ENCODE data around the gene PIP4K2A.
A peak's percentile ranks its signal among the peaks of the same experiment; 100 is the strongest.

Gene PIP4K2A

GRCh38 chr10:22618078-22618785, 96.1 kb downstream of the PIP4K2A start:
- no peaks in the 10 kb centered on the region for H3K9me3 ChIP-seq (ENCODE audit: control insufficient read depth in 1 of 2, low read length in 2 of 2)
- H3K4me3 ChIP-seq (ENCODE audit: low read depth in 1 of 2, low read length in 2 of 2), result no peak overlapping the region
- H3K9ac ChIP-seq (ENCODE audit: low read depth in 1 of 2, low read length in 2 of 2), result no peak overlapping the region
- no peaks in the 10 kb centered on the region for H3K36me3 ChIP-seq (ENCODE audit: control insufficient read depth in 1 of 2, insufficient read depth in 2 of 2, low read length in 2 of 2)
- no peak overlapping the region for H3K27ac ChIP-seq (ENCODE audit: low read depth, low read length)
- H3K27me3 ChIP-seq (ENCODE audit: control insufficient read depth in 1 of 2, insufficient read depth in 2 of 2, low read length in 2 of 2), result no peaks in the 10 kb centered on the region
- peaks cover 13 to 34% of the 10 kb centered on the region in 2 donors for H3K4me1 ChIP-seq (ENCODE audit: control insufficient read depth in 1 of 2, insufficient read depth in 2 of 2, low read length in 2 of 2)

DNA sequence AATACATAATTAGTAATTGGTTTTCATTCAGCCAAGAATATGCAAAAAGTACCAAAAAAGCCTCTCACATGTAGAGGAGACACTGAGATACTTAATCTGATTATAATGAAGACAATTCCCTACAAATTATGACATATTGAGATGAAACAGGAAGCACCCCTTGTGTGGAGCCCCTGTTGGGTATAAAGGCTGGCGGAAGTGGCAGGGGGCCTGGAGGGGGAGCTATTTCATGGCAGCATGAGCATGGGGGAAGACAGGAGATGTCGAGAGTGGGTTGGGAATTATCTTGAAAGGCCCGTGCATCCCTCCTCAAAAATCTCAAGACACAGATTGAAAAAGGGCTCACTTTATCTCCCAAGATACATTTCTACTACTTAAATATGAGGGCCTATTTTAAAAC, 96.9 kb downstream of the PIP4K2A start:
- H3K27ac ChIP-seq (ENCODE audit: low read depth, low read length), result no peak overlapping the region

GRCh38 chr10:22617051-22617450, 97.3 kb downstream of the PIP4K2A start:
- Histone ChIP-seq H3K36me3 (ENCODE audit: control insufficient read depth in 1 of 2, insufficient read depth in 2 of 2, low read length in 2 of 2) (no peaks in the 10 kb centered on the region), H3K9ac (ENCODE audit: low read depth in 1 of 2, low read length in 2 of 2) (no peak overlapping the region), H3K27ac (ENCODE audit: low read depth, low read length) (no peak overlapping the region), H3K4me3 (ENCODE audit: low read depth in 1 of 2, low read length in 2 of 2) (no peak overlapping the region), H3K4me1 (ENCODE audit: control insufficient read depth in 1 of 2, insufficient read depth in 2 of 2, low read length in 2 of 2) (peaks cover 14 to 38% of the 10 kb centered on the region in 2 donors), H3K9me3 (ENCODE audit: control insufficient read depth in 1 of 2, low read length in 2 of 2) (no peaks in the 10 kb centered on the region), H3K27me3 (ENCODE audit: control insufficient read depth in 1 of 2, insufficient read depth in 2 of 2, low read length in 2 of 2) (no peaks in the 10 kb centered on the region)

More for the DNA sequence above, 96.9 kb downstream of the PIP4K2A start:
- Histone ChIP-seq H3K4me3 (ENCODE audit: low read depth in 1 of 2, low read length in 2 of 2) (no peak overlapping the region), H3K4me1 (ENCODE audit: control insufficient read depth in 1 of 2, insufficient read depth in 2 of 2, low read length in 2 of 2) (peaks cover 13 to 38% of the 10 kb centered on the region in 2 donors), H3K9me3 (ENCODE audit: control insufficient read depth in 1 of 2, low read length in 2 of 2) (no peaks in the 10 kb centered on the region), H3K27me3 (ENCODE audit: control insufficient read depth in 1 of 2, insufficient read depth in 2 of 2, low read length in 2 of 2) (no peaks in the 10 kb centered on the region), H3K36me3 (ENCODE audit: control insufficient read depth in 1 of 2, insufficient read depth in 2 of 2, low read length in 2 of 2) (no peaks in the 10 kb centered on the region), H3K9ac (ENCODE audit: low read depth in 1 of 2, low read length in 2 of 2) (no peak overlapping the region)

DNA sequence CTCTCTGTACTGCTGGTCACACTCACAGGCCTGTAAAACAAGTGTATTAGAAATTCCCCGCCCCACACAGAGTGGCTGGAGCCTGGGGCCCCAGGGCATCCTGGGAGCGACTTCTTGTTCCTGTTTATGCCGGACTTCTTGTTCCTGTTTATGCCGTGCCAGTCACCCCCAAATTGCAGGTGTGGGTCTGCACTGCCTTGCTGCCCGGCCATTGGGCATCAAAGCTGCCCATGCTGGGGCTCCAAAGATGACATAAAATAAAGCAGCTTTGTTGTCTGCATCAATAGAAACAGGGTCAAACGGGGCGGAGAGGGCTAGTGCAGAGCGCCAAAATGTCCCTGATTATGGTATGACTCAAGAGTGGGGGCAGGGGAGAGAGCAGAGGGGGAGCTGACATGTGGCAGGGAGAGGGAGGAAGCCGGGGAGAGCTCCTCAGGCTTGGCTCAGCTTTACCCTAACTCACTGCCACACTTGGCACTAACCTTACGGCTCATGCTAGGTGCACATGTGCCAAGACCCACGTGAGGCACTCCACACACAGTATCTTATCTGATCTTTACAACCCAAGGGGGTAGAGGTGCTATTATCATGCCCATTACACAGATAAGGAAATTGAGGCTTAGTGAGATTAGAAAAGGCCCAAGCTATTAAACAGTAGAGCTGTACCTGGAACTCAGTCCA, 98.4 kb downstream of the PIP4K2A start:
- H3K27me3 ChIP-seq (ENCODE audit: control insufficient read depth in 1 of 2, insufficient read depth in 2 of 2, low read length in 2 of 2), result no peaks in the 10 kb centered on the region
- H3K9ac ChIP-seq (ENCODE audit: low read depth in 1 of 2, low read length in 2 of 2), result peak overlapping the region; percentile 45 to 49
- peaks cover 16 to 38% of the 10 kb centered on the region in 2 donors for H3K4me1 ChIP-seq (ENCODE audit: control insufficient read depth in 1 of 2, insufficient read depth in 2 of 2, low read length in 2 of 2)
- peak overlapping the region; percentile 72 for H3K4me3 ChIP-seq (ENCODE audit: low read depth in 1 of 2, low read length in 2 of 2)
- H3K27ac ChIP-seq (ENCODE audit: low read depth, low read length), result no peak overlapping the region
- no peaks in the 10 kb centered on the region for H3K36me3 ChIP-seq (ENCODE audit: control insufficient read depth in 1 of 2, insufficient read depth in 2 of 2, low read length in 2 of 2)
- no peaks in the 10 kb centered on the region for H3K9me3 ChIP-seq (ENCODE audit: control insufficient read depth in 1 of 2, low read length in 2 of 2)

- Histone ChIP-seq H3K4me1 (ENCODE audit: control insufficient read depth in 1 of 2, insufficient read depth in 2 of 2, low read length in 2 of 2) (peaks cover 16 to 33% of the 10 kb centered on the region in 2 donors), H3K9me3 (ENCODE audit: control insufficient read depth in 1 of 2, low read length in 2 of 2) (no peaks in the 10 kb centered on the region), H3K4me3 (ENCODE audit: low read depth in 1 of 2, low read length in 2 of 2) (no peak overlapping the region), H3K27ac (ENCODE audit: low read depth, low read length) (no peak overlapping the region), H3K36me3 (ENCODE audit: control insufficient read depth in 1 of 2, insufficient read depth in 2 of 2, low read length in 2 of 2) (no peaks in the 10 kb centered on the region), H3K27me3 (ENCODE audit: control insufficient read depth in 1 of 2, insufficient read depth in 2 of 2, low read length in 2 of 2) (no peaks in the 10 kb centered on the region), H3K9ac (ENCODE audit: low read depth in 1 of 2, low read length in 2 of 2) (no peak overlapping the region)
Measured at GRCh38 chr10:22615101-22615500, 99.3 kb downstream of the PIP4K2A start.

- no peak overlapping the region for H3K27ac ChIP-seq (ENCODE audit: low read depth, low read length)
- H3K4me1 ChIP-seq (ENCODE audit: control insufficient read depth in 1 of 2, insufficient read depth in 2 of 2, low read length in 2 of 2), result peaks cover 13 to 41% of the 10 kb centered on the region in 2 donors
- no peaks in the 10 kb centered on the region for H3K9me3 ChIP-seq (ENCODE audit: control insufficient read depth in 1 of 2, low read length in 2 of 2)
- H3K4me3 ChIP-seq (ENCODE audit: low read depth in 1 of 2, low read length in 2 of 2), result no peak overlapping the region
- H3K36me3 ChIP-seq (ENCODE audit: control insufficient read depth in 1 of 2, insufficient read depth in 2 of 2, low read length in 2 of 2), result peaks cover 3 to 4% of the 10 kb centered on the region in 2 donors
- H3K9ac ChIP-seq (ENCODE audit: low read depth in 1 of 2, low read length in 2 of 2), result no peak overlapping the region
- no peaks in the 10 kb centered on the region for H3K27me3 ChIP-seq (ENCODE audit: control insufficient read depth in 1 of 2, insufficient read depth in 2 of 2, low read length in 2 of 2)
Measured at GRCh38 chr10:22613011-22613410, 101.4 kb downstream of the PIP4K2A start.

GRCh38 chr10:22612318-22612717, 102.1 kb downstream of the PIP4K2A start:
- H3K9ac ChIP-seq (ENCODE audit: low read depth in 1 of 2, low read length in 2 of 2), result no peak overlapping the region
- H3K27ac ChIP-seq (ENCODE audit: low read depth, low read length), result no peak overlapping the region
- peaks cover 3 to 4% of the 10 kb centered on the region in 2 donors for H3K36me3 ChIP-seq (ENCODE audit: control insufficient read depth in 1 of 2, insufficient read depth in 2 of 2, low read length in 2 of 2)
- H3K4me3 ChIP-seq (ENCODE audit: low read depth in 1 of 2, low read length in 2 of 2), result no peak overlapping the region
- H3K4me1 ChIP-seq (ENCODE audit: control insufficient read depth in 1 of 2, insufficient read depth in 2 of 2, low read length in 2 of 2), result peaks cover 13 to 34% of the 10 kb centered on the region in 2 donors
- H3K27me3 ChIP-seq (ENCODE audit: control insufficient read depth in 1 of 2, insufficient read depth in 2 of 2, low read length in 2 of 2), result no peaks in the 10 kb centered on the region
- H3K9me3 ChIP-seq (ENCODE audit: control insufficient read depth in 1 of 2, low read length in 2 of 2), result no peaks in the 10 kb centered on the region

GRCh38 chr10:22611425-22612115, 102.8 kb downstream of the PIP4K2A start:
- Histone ChIP-seq H3K9me3 (ENCODE audit: control insufficient read depth in 1 of 2, low read length in 2 of 2) (no peaks in the 10 kb centered on the region), H3K36me3 (ENCODE audit: control insufficient read depth in 1 of 2, insufficient read depth in 2 of 2, low read length in 2 of 2) (peaks cover 3 to 4% of the 10 kb centered on the region in 2 donors)

DNA sequence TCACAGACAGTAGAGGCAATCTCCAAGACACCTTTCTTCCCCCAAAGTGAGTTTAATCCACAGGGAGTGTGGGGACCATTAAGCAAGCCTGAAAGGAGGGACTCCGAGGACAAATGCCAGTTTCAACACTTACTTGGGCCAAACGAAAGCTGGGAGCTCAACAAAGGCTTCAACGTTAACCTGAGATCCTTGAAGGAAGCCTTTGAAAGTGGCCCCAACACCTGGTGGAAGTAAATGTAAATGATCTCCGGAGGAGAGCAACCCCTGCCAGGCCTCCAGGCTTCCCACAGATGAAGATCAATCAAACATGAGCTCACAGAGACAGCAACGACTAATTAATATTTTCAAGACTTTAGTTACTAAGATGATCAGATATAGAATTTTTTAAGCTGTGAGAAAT, 103.8 kb downstream of the PIP4K2A start:
- Histone ChIP-seq H3K36me3 (ENCODE audit: control insufficient read depth in 1 of 2, insufficient read depth in 2 of 2, low read length in 2 of 2) (peaks cover 3 to 4% of the 10 kb centered on the region in 2 donors), H3K4me1 (ENCODE audit: control insufficient read depth in 1 of 2, insufficient read depth in 2 of 2, low read length in 2 of 2) (peaks cover 10 to 23% of the 10 kb centered on the region in 2 donors), H3K9ac (ENCODE audit: low read depth in 1 of 2, low read length in 2 of 2) (no peak overlapping the region), H3K27me3 (ENCODE audit: control insufficient read depth in 1 of 2, insufficient read depth in 2 of 2, low read length in 2 of 2) (no peaks in the 10 kb centered on the region), H3K4me3 (ENCODE audit: low read depth in 1 of 2, low read length in 2 of 2) (no peak overlapping the region), H3K9me3 (ENCODE audit: control insufficient read depth in 1 of 2, low read length in 2 of 2) (no peaks in the 10 kb centered on the region), H3K27ac (ENCODE audit: low read depth, low read length) (no peak overlapping the region)

More at GRCh38 chr10:22611425-22612115, 102.8 kb downstream of the PIP4K2A start:
- H3K27ac ChIP-seq (ENCODE audit: low read depth, low read length), result no peak overlapping the region
- H3K9ac ChIP-seq (ENCODE audit: low read depth in 1 of 2, low read length in 2 of 2), result no peak overlapping the region
- H3K4me1 ChIP-seq (ENCODE audit: control insufficient read depth in 1 of 2, insufficient read depth in 2 of 2, low read length in 2 of 2), result peaks cover 16 to 31% of the 10 kb centered on the region in 2 donors
- no peak overlapping the region for H3K4me3 ChIP-seq (ENCODE audit: low read depth in 1 of 2, low read length in 2 of 2)
- H3K27me3 ChIP-seq (ENCODE audit: control insufficient read depth in 1 of 2, insufficient read depth in 2 of 2, low read length in 2 of 2), result no peaks in the 10 kb centered on the region
